ENCODE results near the gene F12. TPM values are rescaled to one million over a fixed set of nuclear protein-coding genes. Genes with fewer than 3 reads are reported as not detected.
"Not testable (repeated sequence)": the region's sequence is repeated elsewhere in the genome, so short reads cannot be mapped to it uniquely, and the experiment has no call there.

The F12 gene
- total and polyA plus RNA-seq, 2 experiments from 2014 or later: 0.43 to 1.8 TPM

GRCh38 chr5:177361418-177362291 lies 47.7 kb downstream of the F12 start:
- no peak overlapping the region for H3K4me2 ChIP-seq (ENCODE audit: unreplicated experiment)
- no peak overlapping the region for H2AFZ ChIP-seq
- H3K9ac ChIP-seq: no peak overlapping the region
- no peaks in the 10 kb centered on the region for H3K9me2 ChIP-seq (ENCODE audit: insufficient read depth)
- DNase-seq: no peak
- H3K9me3 ChIP-seq (ENCODE audit: low read depth): no peaks in the 10 kb centered on the region
- no peaks in the 10 kb centered on the region for H3F3A ChIP-seq (ENCODE audit: insufficient read depth)
- H4K20me1 ChIP-seq (ENCODE audit: insufficient read depth): no peaks in the 10 kb centered on the region
- H3K79me2 ChIP-seq (ENCODE audit: insufficient read depth): no peaks in the 10 kb centered on the region
- H3K27me3 ChIP-seq (replicated peaks; ENCODE audit: insufficient read depth): no peaks in the 10 kb centered on the region
- H3K27ac ChIP-seq: no peak overlapping the region
- TF ChIP-seq EZH2phosphoT487 (IDR thresholded peaks at IDR 0.05; ENCODE audit: insufficient read depth, low read depth) (no peak), EZH2 (IDR thresholded peaks at IDR 0.05; ENCODE audit: insufficient read depth, poor library complexity, severe bottlenecking) (no peak)
- 61 to 62% methylated on average over 6 of the region's 6 CpGs for WGBS, 2 experiments (ENCODE audit: low coverage in 1 of 2, low lambda C conversion rate in 2 of 2, missing lambda C conversion rate in 2 of 2)
- peaks cover 12% of the 10 kb centered on the region; the same call in 1 of the 2 replicates for H3K4me1 ChIP-seq (ENCODE audit: insufficient read depth)
- in situ Hi-C loops (cut with MboI): no loop called here
- no peaks in the 10 kb centered on the region for H3K36me3 ChIP-seq (ENCODE audit: low read depth)
- no peak overlapping the region for H3K4me3 ChIP-seq

DNA sequence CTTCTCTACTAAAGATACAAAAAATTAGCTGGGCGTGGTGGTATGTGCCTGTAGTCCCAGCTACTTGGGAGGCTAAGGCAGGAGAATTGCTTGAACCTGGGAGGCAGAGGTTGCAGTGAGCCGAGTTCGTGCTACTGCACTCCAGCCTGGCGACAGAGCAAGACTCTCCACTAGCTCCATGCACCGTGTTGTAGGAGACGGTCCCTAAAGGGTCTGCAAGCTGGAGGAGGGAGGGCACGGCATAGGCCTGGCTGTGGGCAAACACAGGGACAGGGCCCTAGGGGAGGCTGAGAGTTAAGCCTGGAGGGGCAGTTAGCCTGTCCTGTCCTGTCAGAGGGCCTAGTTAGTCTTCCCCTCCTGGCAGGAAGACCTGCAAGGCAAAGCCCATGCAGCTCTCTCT lies 48.6 kb downstream of the F12 start:
- in situ Hi-C loops (cut with MboI); H3K79me2 ChIP-seq (ENCODE audit: insufficient read depth); H3K27ac ChIP-seq; H3K9ac ChIP-seq; H3K4me1 ChIP-seq (ENCODE audit: insufficient read depth); H3K36me3 ChIP-seq (ENCODE audit: low read depth); H4K20me1 ChIP-seq (ENCODE audit: insufficient read depth); H3K4me3 ChIP-seq; DNase-seq; H3K4me2 ChIP-seq (ENCODE audit: unreplicated experiment); H3K27me3 ChIP-seq (replicated peaks; ENCODE audit: insufficient read depth); H3F3A ChIP-seq (ENCODE audit: insufficient read depth); H2AFZ ChIP-seq; H3K9me3 ChIP-seq (ENCODE audit: low read depth); H3K9me2 ChIP-seq (ENCODE audit: insufficient read depth): not testable (repeated sequence)
- WGBS, 2 experiments (ENCODE audit: low coverage in 1 of 2, low lambda C conversion rate in 2 of 2, missing lambda C conversion rate in 2 of 2): 76 to 87% methylated on average over 7 of the region's 7 CpGs

GRCh38 chr5:177359860-177360259 lies 49.5 kb downstream of the F12 start:
- H3K9ac ChIP-seq: no peak overlapping the region
- no peaks in the 10 kb centered on the region for H3K9me3 ChIP-seq (ENCODE audit: low read depth)
- no peaks in the 10 kb centered on the region for H4K20me1 ChIP-seq (ENCODE audit: insufficient read depth)
- H3K4me2 ChIP-seq (ENCODE audit: unreplicated experiment): no peak overlapping the region
- H3F3A ChIP-seq (ENCODE audit: insufficient read depth): no peaks in the 10 kb centered on the region
- no peak for TF ChIP-seq EZH2 (IDR thresholded peaks at IDR 0.05; ENCODE audit: insufficient read depth, poor library complexity, severe bottlenecking)
- TF ChIP-seq EZH2phosphoT487 (IDR thresholded peaks at IDR 0.05; ENCODE audit: insufficient read depth, low read depth): no peak
- peaks cover 9% of the 10 kb centered on the region; the same call in 1 of the 2 replicates for H3K4me1 ChIP-seq (ENCODE audit: insufficient read depth)
- no peak overlapping the region for H3K27ac ChIP-seq
- no peaks in the 10 kb centered on the region for H3K9me2 ChIP-seq (ENCODE audit: insufficient read depth)
- H3K79me2 ChIP-seq (ENCODE audit: insufficient read depth): no peaks in the 10 kb centered on the region
- H3K36me3 ChIP-seq (ENCODE audit: low read depth): no peaks in the 10 kb centered on the region
- H3K4me3 ChIP-seq: no peak overlapping the region
- DNase-seq: no peak
- no peaks in the 10 kb centered on the region for H3K27me3 ChIP-seq (replicated peaks; ENCODE audit: insufficient read depth)
- 60 to 61% methylated on average over 3 of the region's 3 CpGs for WGBS, 2 experiments (ENCODE audit: low coverage in 1 of 2, low lambda C conversion rate in 2 of 2, missing lambda C conversion rate in 2 of 2)
- in situ Hi-C loops (cut with MboI): no loop called here
- H2AFZ ChIP-seq: no peak overlapping the region

- H3K9me3 ChIP-seq (ENCODE audit: low read depth): no peaks in the 10 kb centered on the region
- H2AFZ ChIP-seq: no peak overlapping the region
- no peaks in the 10 kb centered on the region for H3K79me2 ChIP-seq (ENCODE audit: insufficient read depth)
- no peak for DNase-seq
- H3F3A ChIP-seq (ENCODE audit: insufficient read depth): no peaks in the 10 kb centered on the region
- H3K27ac ChIP-seq: no peak overlapping the region
- TF ChIP-seq EZH2phosphoT487 (IDR thresholded peaks at IDR 0.05; ENCODE audit: insufficient read depth, low read depth): no peak
- no peak for TF ChIP-seq EZH2 (IDR thresholded peaks at IDR 0.05; ENCODE audit: insufficient read depth, poor library complexity, severe bottlenecking)
- H3K9ac ChIP-seq: no peak overlapping the region
- peaks cover 9% of the 10 kb centered on the region; the same call in 1 of the 2 replicates for H3K4me1 ChIP-seq (ENCODE audit: insufficient read depth)
- in situ Hi-C loops (cut with MboI): no loop called here
- H4K20me1 ChIP-seq (ENCODE audit: insufficient read depth): no peaks in the 10 kb centered on the region
- H3K4me2 ChIP-seq (ENCODE audit: unreplicated experiment): no peak overlapping the region
- H3K36me3 ChIP-seq (ENCODE audit: low read depth): no peaks in the 10 kb centered on the region
- WGBS, 2 experiments (ENCODE audit: low coverage in 1 of 2, low lambda C conversion rate in 2 of 2, missing lambda C conversion rate in 2 of 2): 51 to 68% methylated on average over 6 of the region's 6 CpGs
- no peaks in the 10 kb centered on the region for H3K27me3 ChIP-seq (replicated peaks; ENCODE audit: insufficient read depth)
- no peaks in the 10 kb centered on the region for H3K9me2 ChIP-seq (ENCODE audit: insufficient read depth)
- no peak overlapping the region for H3K4me3 ChIP-seq
Observed at GRCh38 chr5:177359451-177359851, 49.9 kb downstream of the F12 start.

All from GM23248 (cell line).